Measurements from ENCODE around the gene FARSB.

FARSB gene

GRCh38 chr2:222568865-222569264 is 87.0 kb downstream of the FARSB start:
- H3K4me1 Mint-ChIP-seq (ENCODE audit: low read depth), result peaks cover 10% of the 10 kb centered on the region
- no peak overlapping the region for H3K4me3 Mint-ChIP-seq
- no peaks in the 10 kb centered on the region for H3K9me3 Mint-ChIP-seq
- peaks cover 20% of the 10 kb centered on the region for H3K36me3 Mint-ChIP-seq (ENCODE audit: low read depth)
- H3K27ac Mint-ChIP-seq, result no peak overlapping the region
- H3K27me3 Mint-ChIP-seq (ENCODE audit: low read depth), result no peaks in the 10 kb centered on the region

- Mint-ChIP-seq H3K9me3 (no peaks in the 10 kb centered on the region), H3K4me3 (no peak overlapping the region), H3K27ac (no peak overlapping the region), H3K27me3 (ENCODE audit: low read depth) (no peaks in the 10 kb centered on the region), H3K36me3 (ENCODE audit: low read depth) (peaks cover 6% of the 10 kb centered on the region), H3K4me1 (ENCODE audit: low read depth) (no peaks in the 10 kb centered on the region)
Measured at GRCh38 chr2:222566229-222566628, 89.7 kb downstream of the FARSB start.

- no peaks in the 10 kb centered on the region for H3K27me3 Mint-ChIP-seq (ENCODE audit: low read depth)
Measured at GRCh38 chr2:222563936-222564335, 92.0 kb downstream of the FARSB start.

GRCh38 chr2:222563106-222563718 is 92.7 kb downstream of the FARSB start:
- Mint-ChIP-seq H3K27me3 (ENCODE audit: low read depth) (no peaks in the 10 kb centered on the region), H3K4me1 (ENCODE audit: low read depth) (no peaks in the 10 kb centered on the region), H3K9me3 (no peaks in the 10 kb centered on the region), H3K27ac (no peak overlapping the region), H3K36me3 (ENCODE audit: low read depth) (peaks cover 3% of the 10 kb centered on the region), H3K4me3 (no peak overlapping the region)

More at GRCh38 chr2:222563936-222564335, 92.0 kb downstream of the FARSB start:
- H3K9me3 Mint-ChIP-seq, result no peaks in the 10 kb centered on the region
- H3K27ac Mint-ChIP-seq, result no peak overlapping the region
- H3K4me3 Mint-ChIP-seq, result no peak overlapping the region
- no peaks in the 10 kb centered on the region for H3K4me1 Mint-ChIP-seq (ENCODE audit: low read depth)
- H3K36me3 Mint-ChIP-seq (ENCODE audit: low read depth), result peaks cover 3% of the 10 kb centered on the region

GRCh38 chr2:222561817-222562645 is 93.9 kb downstream of the FARSB start:
- Mint-ChIP-seq H3K4me1 (ENCODE audit: low read depth) (no peaks in the 10 kb centered on the region), H3K4me3 (no peak overlapping the region), H3K27me3 (ENCODE audit: low read depth) (no peaks in the 10 kb centered on the region), H3K9me3 (no peaks in the 10 kb centered on the region), H3K36me3 (ENCODE audit: low read depth) (peaks cover 2% of the 10 kb centered on the region), H3K27ac (no peak overlapping the region)

- H3K4me1 Mint-ChIP-seq (ENCODE audit: low read depth), result no peaks in the 10 kb centered on the region
- no peaks in the 10 kb centered on the region for H3K36me3 Mint-ChIP-seq (ENCODE audit: low read depth)
- no peak overlapping the region for H3K27ac Mint-ChIP-seq
- H3K4me3 Mint-ChIP-seq, result no peak overlapping the region
- H3K9me3 Mint-ChIP-seq, result no peaks in the 10 kb centered on the region
- no peaks in the 10 kb centered on the region for H3K27me3 Mint-ChIP-seq (ENCODE audit: low read depth)
Measured at GRCh38 chr2:222561151-222561550, 94.7 kb downstream of the FARSB start.

GRCh38 chr2:222554517-222554916 is 101.4 kb downstream of the FARSB start:
- no peaks in the 10 kb centered on the region for H3K36me3 Mint-ChIP-seq (ENCODE audit: low read depth)
- H3K27ac Mint-ChIP-seq, result no peak overlapping the region
- no peaks in the 10 kb centered on the region for H3K4me1 Mint-ChIP-seq (ENCODE audit: low read depth)
- no peak overlapping the region for H3K4me3 Mint-ChIP-seq
- no peaks in the 10 kb centered on the region for H3K9me3 Mint-ChIP-seq
- peaks cover 5% of the 10 kb centered on the region for H3K27me3 Mint-ChIP-seq (ENCODE audit: low read depth)

- H3K4me1 Mint-ChIP-seq (ENCODE audit: low read depth), result no peaks in the 10 kb centered on the region
- no peaks in the 10 kb centered on the region for H3K9me3 Mint-ChIP-seq
- no peak overlapping the region for H3K4me3 Mint-ChIP-seq
- H3K27ac Mint-ChIP-seq, result no peak overlapping the region
- no peaks in the 10 kb centered on the region for H3K36me3 Mint-ChIP-seq (ENCODE audit: low read depth)
- peaks cover 9% of the 10 kb centered on the region for H3K27me3 Mint-ChIP-seq (ENCODE audit: low read depth)
Measured at GRCh38 chr2:222548992-222549391, 106.9 kb downstream of the FARSB start.

- H3K4me3 Mint-ChIP-seq, result no peak overlapping the region
- no peaks in the 10 kb centered on the region for H3K9me3 Mint-ChIP-seq
- no peak overlapping the region for H3K27ac Mint-ChIP-seq
- no peaks in the 10 kb centered on the region for H3K36me3 Mint-ChIP-seq (ENCODE audit: low read depth)
- no peaks in the 10 kb centered on the region for H3K4me1 Mint-ChIP-seq (ENCODE audit: low read depth)
- H3K27me3 Mint-ChIP-seq (ENCODE audit: low read depth), result peaks cover 13% of the 10 kb centered on the region
Measured at GRCh38 chr2:222547083-222547482, 108.8 kb downstream of the FARSB start.

GRCh38 chr2:222545823-222546795 is 109.8 kb downstream of the FARSB start:
- Mint-ChIP-seq H3K27ac (no peak overlapping the region), H3K9me3 (no peaks in the 10 kb centered on the region), H3K4me1 (ENCODE audit: low read depth) (no peaks in the 10 kb centered on the region), H3K4me3 (no peak overlapping the region), H3K36me3 (ENCODE audit: low read depth) (no peaks in the 10 kb centered on the region), H3K27me3 (ENCODE audit: low read depth) (peaks cover 13% of the 10 kb centered on the region)

- Mint-ChIP-seq H3K4me1 (ENCODE audit: low read depth) (no peaks in the 10 kb centered on the region), H3K27ac (no peak overlapping the region), H3K9me3 (no peaks in the 10 kb centered on the region), H3K27me3 (ENCODE audit: low read depth) (peaks cover 9% of the 10 kb centered on the region), H3K4me3 (no peak overlapping the region), H3K36me3 (ENCODE audit: low read depth) (no peaks in the 10 kb centered on the region)
Measured at GRCh38 chr2:222544661-222545060, 111.2 kb downstream of the FARSB start.

- Mint-ChIP-seq H3K36me3 (ENCODE audit: low read depth) (no peaks in the 10 kb centered on the region), H3K9me3 (no peaks in the 10 kb centered on the region), H3K27ac (no peak overlapping the region), H3K27me3 (ENCODE audit: low read depth) (peaks cover 4% of the 10 kb centered on the region), H3K4me1 (ENCODE audit: low read depth) (no peaks in the 10 kb centered on the region), H3K4me3 (no peak overlapping the region)
Measured at GRCh38 chr2:222538535-222538934, 117.4 kb downstream of the FARSB start.

- Mint-ChIP-seq H3K36me3 (ENCODE audit: low read depth) (no peaks in the 10 kb centered on the region), H3K9me3 (no peaks in the 10 kb centered on the region), H3K27me3 (ENCODE audit: low read depth) (no peaks in the 10 kb centered on the region), H3K27ac (no peak overlapping the region), H3K4me1 (ENCODE audit: low read depth) (no peaks in the 10 kb centered on the region), H3K4me3 (no peak overlapping the region)
Measured at GRCh38 chr2:222535477-222535876, 120.4 kb downstream of the FARSB start.

- no peaks in the 10 kb centered on the region for H3K9me3 Mint-ChIP-seq
- no peak overlapping the region for H3K27ac Mint-ChIP-seq
- H3K27me3 Mint-ChIP-seq (ENCODE audit: low read depth), result no peaks in the 10 kb centered on the region
- H3K4me3 Mint-ChIP-seq, result no peak overlapping the region
- H3K4me1 Mint-ChIP-seq (ENCODE audit: low read depth), result no peaks in the 10 kb centered on the region
- H3K36me3 Mint-ChIP-seq (ENCODE audit: low read depth), result peaks cover 2% of the 10 kb centered on the region
Measured at GRCh38 chr2:222532315-222532714, 123.6 kb downstream of the FARSB start.

Data from T-helper 1 cell treated with Interleukin-12 subunit alpha and Interleukin-12 subunit beta and Interleukin-4 antibody, amounts not matched to agents 30 μg/mL and 1 μg/mL, for 36 hours (primary cell).